ENCODE results near the gene DPM1. TPM values are rescaled to one million over a fixed set of nuclear protein-coding genes. Genes with fewer than 3 reads are reported as not detected.

Gene DPM1
- total and polyA plus RNA-seq, 2 donors (not counting 3 experiments of a cell fraction or from before 2014, with no cell fraction given) = 33.9 to 41.9 TPM

GRCh38 chr20:51005214-51005613 lies 46.9 kb upstream of the DPM1 start:
- FAIRE-seq = no peak
- CTCF ChIA-PET = interaction anchor here (0.9 to 1.4 kb wide), 2 partner anchors 10 to 696 kb away, joined by 3 to 6 read pairs; no protein-coding TSS in a partner anchor

GRCh38 chr20:51004781-51005180 lies 46.4 kb upstream of the DPM1 start:
- dilution Hi-C loops (cut with MboI; ENCODE audit: extremely low pct_ligation_motif_present, low sequenced_read_pairs) (no loop called here), intact Hi-C loops (cut with micrococcal nuclease) (no loop called here)
- BruUV-seq (replicated peaks) = no TSS peak
- no peak for FAIRE-seq
- H3K9me1 ChIP-seq (replicated peaks; ENCODE audit: control insufficient read depth, extremely low read depth, insufficient read depth, low read length) = no peaks in the 10 kb centered on the region
- no peaks in the 10 kb centered on the region for H3K4me1 ChIP-seq (ENCODE audit: control insufficient read depth, extremely low read depth, insufficient read depth, low read length)
- ChIA-PET POLR2A (no interaction called here), CTCF (interaction anchor here (0.9 kb wide), 1 partner anchor 696 kb away, joined by 3 read pairs; no protein-coding TSS in a partner anchor)
- TF ChIP-seq GATA2 (IDR thresholded peaks at IDR 0.05; ENCODE audit: insufficient read depth, insufficient read length, low read depth, low read length) (no peak), FOS (IDR thresholded peaks at IDR 0.05; ENCODE audit: borderline replicate concordance, insufficient read depth, low read length) (no peak), MAX (IDR thresholded peaks at IDR 0.05; ENCODE audit: insufficient read depth, insufficient read length) (no peak), EZH2 (IDR thresholded peaks at IDR 0.05; ENCODE audit: borderline replicate concordance, low read depth, low read length, severe bottlenecking) (no peak), POLR2AphosphoS5 (IDR thresholded peaks at IDR 0.05; ENCODE audit: insufficient read depth, low read depth, low read length) (no peak), CTCF (IDR thresholded peaks at IDR 0.05; ENCODE audit: extremely low read depth in 1 of 2, insufficient read depth in 1 of 2, low read depth in 1 of 2, low read length in 2 of 2) (no peak), MYC (IDR thresholded peaks at IDR 0.05; ENCODE audit: low read depth, low read length) (no peak)
- H3K27ac ChIP-seq (ENCODE audit: insufficient read depth, low read depth, low read length) = no peak overlapping the region
- DNase-seq (ENCODE audit: low read depth, low spot score) = no peak
- no peak overlapping the region for H3K4me2 ChIP-seq (ENCODE audit: insufficient read depth, low read length)
- H4K20me1 ChIP-seq (replicated peaks; ENCODE audit: control insufficient read depth, extremely low read depth, insufficient read depth, low read length) = no peaks in the 10 kb centered on the region
- H3K27me3 ChIP-seq (ENCODE audit: control insufficient read depth in 2 of 2, insufficient read depth in 2 of 2, low read length in 2 of 2) = peaks cover 0 to 3% of the 10 kb centered on the region in 2 experiments
- no peak overlapping the region for H3K9ac ChIP-seq (replicated peaks; ENCODE audit: extremely low read depth, insufficient read depth, low read length)
- H2AFZ ChIP-seq (ENCODE audit: low read depth, low read length) = no peak overlapping the region
- no peak overlapping the region for H3K4me3 ChIP-seq (replicated peaks in 1 of 3; ENCODE audit: insufficient read depth in 1 of 3, low read depth in 1 of 3, low read length in 3 of 3)
- H3K79me2 ChIP-seq (ENCODE audit: control insufficient read depth, insufficient read depth, low read length) = no peaks in the 10 kb centered on the region
- H3K36me3 ChIP-seq (ENCODE audit: control insufficient read depth in 2 of 2, extremely low read depth in 1 of 2, insufficient read depth in 2 of 2, low read length in 2 of 2) = no peaks in the 10 kb centered on the region
- H3K9me3 ChIP-seq (replicated peaks; ENCODE audit: control insufficient read depth, insufficient read depth, low read length) = no peaks in the 10 kb centered on the region

More at GRCh38 chr20:51005214-51005613, 46.9 kb upstream of the DPM1 start:
- no peak overlapping the region for H3K9ac ChIP-seq (replicated peaks; ENCODE audit: extremely low read depth, insufficient read depth, low read length)
- H3K36me3 ChIP-seq (ENCODE audit: control insufficient read depth in 2 of 2, extremely low read depth in 1 of 2, insufficient read depth in 2 of 2, low read length in 2 of 2) = no peaks in the 10 kb centered on the region
- peaks cover 0 to 3% of the 10 kb centered on the region in 2 experiments for H3K27me3 ChIP-seq (ENCODE audit: control insufficient read depth in 2 of 2, insufficient read depth in 2 of 2, low read length in 2 of 2)
- TF ChIP-seq JUN (IDR thresholded peaks at IDR 0.05; ENCODE audit: borderline replicate concordance, insufficient read depth, insufficient read length, low read depth) = no peak
- no peak for TF ChIP-seq POLR2AphosphoS5 (IDR thresholded peaks at IDR 0.05; ENCODE audit: insufficient read depth, low read depth, low read length)
- TF ChIP-seq MAX (IDR thresholded peaks at IDR 0.05; ENCODE audit: insufficient read depth, insufficient read length) = no peak
- TF ChIP-seq EZH2 (IDR thresholded peaks at IDR 0.05; ENCODE audit: borderline replicate concordance, low read depth, low read length, severe bottlenecking) = no peak
- H3K9me3 ChIP-seq (replicated peaks; ENCODE audit: control insufficient read depth, insufficient read depth, low read length) = no peaks in the 10 kb centered on the region
- dilution Hi-C loops (cut with MboI; ENCODE audit: extremely low pct_ligation_motif_present, low sequenced_read_pairs) = no loop called here
- H3K9me1 ChIP-seq (replicated peaks; ENCODE audit: control insufficient read depth, extremely low read depth, insufficient read depth, low read length) = no peaks in the 10 kb centered on the region
- BruUV-seq (replicated peaks) = no TSS peak
- H3K79me2 ChIP-seq (ENCODE audit: control insufficient read depth, insufficient read depth, low read length) = no peaks in the 10 kb centered on the region
- H3K4me1 ChIP-seq (ENCODE audit: control insufficient read depth, extremely low read depth, insufficient read depth, low read length) = no peaks in the 10 kb centered on the region
- POLR2A ChIA-PET = no interaction called here
- H3K4me3 ChIP-seq (replicated peaks in 1 of 3; ENCODE audit: insufficient read depth in 1 of 3, low read depth in 1 of 3, low read length in 3 of 3) = no peak overlapping the region
- no peak for DNase-seq (ENCODE audit: low read depth, low spot score)
- no peak overlapping the region for H2AFZ ChIP-seq (ENCODE audit: low read depth, low read length)
- intact Hi-C loops (cut with micrococcal nuclease) = no loop called here
- no peak overlapping the region for H3K27ac ChIP-seq (ENCODE audit: insufficient read depth, low read depth, low read length)
- no peak overlapping the region for H3K4me2 ChIP-seq (ENCODE audit: insufficient read depth, low read length)
- no peaks in the 10 kb centered on the region for H4K20me1 ChIP-seq (replicated peaks; ENCODE audit: control insufficient read depth, extremely low read depth, insufficient read depth, low read length)
